ACC112 (cell line): ENCODE data around the gene TMEM79.

ENCODE experiments used
- H2AFZ ChIP-seq: fragments of 200-600 bp; sonication (generic); one replicate; pipeline ENCODE4 v1.6.0; 2017; ENCODE audit warnings: antibody characterized with exemption, low read length; ENCODE audit not compliant: unreplicated experiment
- H3K27ac ChIP-seq: fragments of 200-600 bp; sonication (generic); 2 replicates; pipeline ENCODE4 v1.5.1; 2014; ENCODE audit warnings: low read depth, mild to moderate bottlenecking, antibody characterized with exemption, low read length, moderate library complexity
- H3K27me3 ChIP-seq: fragments of 200-600 bp; sonication (generic); 2 replicates; pipeline ENCODE4 v1.6.1; 2014; ENCODE audit warnings: mild to moderate bottlenecking, antibody characterized with exemption, low read length, moderate library complexity, mixed read lengths; ENCODE audit not compliant: insufficient read depth
- H3K36me3 ChIP-seq: fragments of 200-600 bp; sonication (generic); 2 replicates; pipeline ENCODE4 v1.6.1; 2016; ENCODE audit warnings: mild to moderate bottlenecking, antibody characterized with exemption, low read length, moderate library complexity, mixed read lengths; ENCODE audit not compliant: insufficient read depth
- H3K4me1 ChIP-seq: fragments of 200-600 bp; sonication (generic); one replicate; pipeline ENCODE4 v1.6.1; 2016; ENCODE audit warnings: low read length, mixed read lengths; ENCODE audit not compliant: insufficient read depth, unreplicated experiment, control insufficient read depth
- H3K4me3 ChIP-seq: fragments of 200-600 bp; sonication (generic); 2 replicates; pipeline ENCODE4 v1.5.1; 2014; ENCODE audit warnings: mild to moderate bottlenecking, low read depth, low read length
- H3K79me2 ChIP-seq: fragments of 200-600 bp; sonication (generic); one replicate; pipeline ENCODE4 v1.6.0; 2016; ENCODE audit warnings: low read length; ENCODE audit not compliant: control insufficient read depth, unreplicated experiment, insufficient read depth

The TMEM79 gene, protein sequence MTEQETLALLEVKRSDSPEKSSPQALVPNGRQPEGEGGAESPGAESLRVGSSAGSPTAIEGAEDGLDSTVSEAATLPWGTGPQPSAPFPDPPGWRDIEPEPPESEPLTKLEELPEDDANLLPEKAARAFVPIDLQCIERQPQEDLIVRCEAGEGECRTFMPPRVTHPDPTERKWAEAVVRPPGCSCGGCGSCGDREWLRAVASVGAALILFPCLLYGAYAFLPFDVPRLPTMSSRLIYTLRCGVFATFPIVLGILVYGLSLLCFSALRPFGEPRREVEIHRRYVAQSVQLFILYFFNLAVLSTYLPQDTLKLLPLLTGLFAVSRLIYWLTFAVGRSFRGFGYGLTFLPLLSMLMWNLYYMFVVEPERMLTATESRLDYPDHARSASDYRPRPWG

DNA sequence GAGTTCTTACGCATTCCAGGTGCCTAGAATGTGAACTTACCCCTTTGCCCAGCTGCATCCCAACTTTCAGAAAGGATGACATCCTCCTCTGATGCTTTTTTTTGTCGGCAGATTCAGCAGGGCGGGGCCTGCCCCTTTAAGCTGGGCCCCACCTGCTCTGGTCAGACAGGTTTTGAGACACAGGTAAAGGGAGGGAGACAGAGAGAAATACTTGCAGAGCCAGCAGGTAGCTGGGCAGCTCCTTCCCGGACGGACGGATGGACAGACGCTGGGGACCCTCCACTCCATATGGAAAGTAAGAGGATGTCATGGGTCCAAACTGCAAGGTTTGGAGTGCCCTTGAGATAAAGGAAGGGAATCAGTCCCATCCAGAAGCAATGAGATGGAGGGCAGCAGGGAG is at the start of gene TMEM79:
TSS of gene TMEM79 (plus strand) at position 214 of the 400 bp plus-strand sequence. CDS start 902 bp downstream, outside the sequence.
- peak within 1 kb of the TSS; percentile 70 for H2AFZ ChIP-seq

DNA sequence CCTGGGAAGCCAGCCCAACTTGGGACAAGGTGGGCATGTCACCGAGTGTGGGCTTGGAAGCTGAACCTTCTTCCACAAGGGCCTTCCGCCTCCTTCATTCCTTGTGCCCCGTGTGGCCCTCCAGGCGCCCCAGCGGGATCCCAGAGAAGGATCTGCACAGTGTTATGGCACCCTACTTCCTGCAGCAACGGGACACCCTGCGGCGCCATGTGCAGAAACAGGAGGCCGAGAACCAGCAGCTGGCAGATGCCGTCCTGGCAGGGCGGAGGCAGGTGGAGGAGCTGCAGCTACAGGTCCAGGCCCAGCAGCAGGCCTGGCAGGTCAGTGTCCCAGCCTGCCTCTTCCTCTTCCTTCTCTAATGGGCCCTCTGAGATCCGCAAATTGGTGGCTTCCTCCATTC is 48.0 kb upstream of the TMEM79 start:
- Histone ChIP-seq H2AFZ (no peak overlapping the region), H3K4me3 (no peak overlapping the region), H3K79me2 (no peaks in the 10 kb centered on the region), H3K27ac (no peak overlapping the region), H3K27me3 (no peaks in the 10 kb centered on the region), H3K36me3 (no peaks in the 10 kb centered on the region), H3K4me1 (peaks cover 23% of the 10 kb centered on the region)

More for the DNA sequence above, at the start of gene TMEM79:
- Histone ChIP-seq H3K79me2 (peaks cover 43% of the 10 kb centered on the region), H3K4me3 (peak within 1 kb of the TSS; percentile 89), H3K27me3 (no peaks in the 10 kb centered on the region), H3K4me1 (peaks cover 29% of the 10 kb centered on the region), H3K36me3 (peaks cover 6% of the 10 kb centered on the region), H3K27ac (peak within 1 kb of the TSS; percentile 76; the same call in 1 of the 2 replicates)

DNA sequence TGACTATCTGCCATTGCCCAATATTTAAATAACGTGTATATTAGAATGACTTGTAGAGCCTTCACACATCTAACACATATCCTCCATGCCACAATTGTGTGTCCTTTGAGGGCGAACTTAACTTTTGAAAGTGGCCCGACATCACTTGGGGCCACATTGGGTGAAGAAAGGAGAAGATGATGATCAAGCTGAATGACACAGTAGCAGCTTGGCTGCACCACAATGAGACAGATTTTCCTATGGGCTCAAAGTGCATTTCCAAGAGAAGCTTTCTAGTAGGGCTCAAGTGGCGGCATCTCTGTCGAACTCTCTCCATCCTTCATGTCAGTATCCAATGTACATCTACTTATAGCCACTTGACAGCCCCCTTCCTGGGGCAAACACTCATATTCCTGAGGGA is 45.9 kb upstream of the TMEM79 start:
- H3K36me3 ChIP-seq, result no peaks in the 10 kb centered on the region
- no peaks in the 10 kb centered on the region for H3K79me2 ChIP-seq
- no peak overlapping the region for H3K27ac ChIP-seq

DNA sequence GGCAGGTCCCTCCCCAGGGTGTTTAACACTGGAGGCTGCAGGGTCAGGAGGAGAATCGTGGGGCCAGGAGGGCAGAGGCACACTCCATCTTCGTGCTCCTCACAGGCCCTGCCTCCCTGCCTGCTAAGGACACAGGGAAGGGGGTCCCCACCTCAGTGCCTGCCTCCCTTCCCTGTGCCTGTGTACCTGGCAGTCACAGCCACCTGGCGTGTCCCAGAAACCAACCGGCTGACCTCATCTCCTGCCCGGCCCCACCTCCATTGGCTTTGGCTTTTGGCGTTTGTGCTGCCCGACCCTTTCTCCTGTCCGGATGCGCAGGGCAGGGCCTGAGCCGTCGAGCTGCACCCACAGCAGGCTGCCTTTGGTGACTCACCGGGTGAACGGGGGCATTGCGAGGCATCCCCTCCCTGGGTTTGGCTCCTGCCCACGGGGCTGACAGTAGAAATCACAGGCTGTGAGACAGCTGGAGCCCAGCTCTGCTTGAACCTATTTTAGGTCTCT is 42.8 kb upstream of the TMEM79 start:
- peaks cover 24% of the 10 kb centered on the region for H3K4me1 ChIP-seq
- peaks cover 8% of the 10 kb centered on the region; the same call in 1 of the 2 replicates for H3K27me3 ChIP-seq
- no peak overlapping the region for H2AFZ ChIP-seq
- no peak overlapping the region for H3K27ac ChIP-seq
- no peaks in the 10 kb centered on the region for H3K36me3 ChIP-seq
- no peak overlapping the region for H3K4me3 ChIP-seq
- no peaks in the 10 kb centered on the region for H3K79me2 ChIP-seq

More for the DNA sequence above, 45.9 kb upstream of the TMEM79 start:
- H3K27me3 ChIP-seq, result no peaks in the 10 kb centered on the region
- H3K4me3 ChIP-seq, result no peak overlapping the region
- peaks cover 34% of the 10 kb centered on the region for H3K4me1 ChIP-seq
- H2AFZ ChIP-seq, result no peak overlapping the region

DNA sequence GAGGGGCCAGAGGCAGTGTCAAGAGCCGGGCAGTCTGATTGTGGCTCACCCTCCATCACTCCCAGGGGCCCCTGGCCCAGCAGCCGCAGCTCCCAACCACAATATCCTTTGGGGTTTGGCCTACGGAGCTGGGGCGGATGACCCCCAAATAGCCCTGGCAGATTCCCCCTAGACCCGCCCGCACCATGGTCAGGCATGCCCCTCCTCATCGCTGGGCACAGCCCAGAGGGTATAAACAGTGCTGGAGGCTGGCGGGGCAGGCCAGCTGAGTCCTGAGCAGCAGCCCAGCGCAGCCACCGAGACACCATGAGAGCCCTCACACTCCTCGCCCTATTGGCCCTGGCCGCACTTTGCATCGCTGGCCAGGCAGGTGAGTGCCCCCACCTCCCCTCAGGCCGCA is 42.2 kb upstream of the TMEM79 start, which contains the start of gene BGLAP:
TSS of gene BGLAP (plus strand) at position 259 of the 400 bp plus-strand sequence. CDS start at position 307, 48 bp downstream.
- peaks cover 8% of the 10 kb centered on the region; the same call in 1 of the 2 replicates for H3K27me3 ChIP-seq
- H3K27ac ChIP-seq, result no peak within 1 kb of the TSS
- peaks cover 24% of the 10 kb centered on the region for H3K4me1 ChIP-seq
- H3K79me2 ChIP-seq, result no peaks in the 10 kb centered on the region
- H2AFZ ChIP-seq, result no peak within 1 kb of the TSS
- H3K36me3 ChIP-seq, result no peaks in the 10 kb centered on the region
- no peak within 1 kb of the TSS for H3K4me3 ChIP-seq

DNA sequence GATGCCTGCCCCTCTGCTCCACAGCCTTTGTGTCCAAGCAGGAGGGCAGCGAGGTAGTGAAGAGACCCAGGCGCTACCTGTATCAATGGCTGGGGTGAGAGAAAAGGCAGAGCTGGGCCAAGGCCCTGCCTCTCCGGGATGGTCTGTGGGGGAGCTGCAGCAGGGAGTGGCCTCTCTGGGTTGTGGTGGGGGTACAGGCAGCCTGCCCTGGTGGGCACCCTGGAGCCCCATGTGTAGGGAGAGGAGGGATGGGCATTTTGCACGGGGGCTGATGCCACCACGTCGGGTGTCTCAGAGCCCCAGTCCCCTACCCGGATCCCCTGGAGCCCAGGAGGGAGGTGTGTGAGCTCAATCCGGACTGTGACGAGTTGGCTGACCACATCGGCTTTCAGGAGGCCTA is 41.4 kb upstream of the TMEM79 start:
- Histone ChIP-seq H3K27me3 (peaks cover 8% of the 10 kb centered on the region; the same call in 1 of the 2 replicates), H2AFZ (no peak overlapping the region), H3K4me3 (no peak overlapping the region), H3K36me3 (no peaks in the 10 kb centered on the region), H3K27ac (no peak overlapping the region), H3K79me2 (no peaks in the 10 kb centered on the region), H3K4me1 (peaks cover 24% of the 10 kb centered on the region)

DNA sequence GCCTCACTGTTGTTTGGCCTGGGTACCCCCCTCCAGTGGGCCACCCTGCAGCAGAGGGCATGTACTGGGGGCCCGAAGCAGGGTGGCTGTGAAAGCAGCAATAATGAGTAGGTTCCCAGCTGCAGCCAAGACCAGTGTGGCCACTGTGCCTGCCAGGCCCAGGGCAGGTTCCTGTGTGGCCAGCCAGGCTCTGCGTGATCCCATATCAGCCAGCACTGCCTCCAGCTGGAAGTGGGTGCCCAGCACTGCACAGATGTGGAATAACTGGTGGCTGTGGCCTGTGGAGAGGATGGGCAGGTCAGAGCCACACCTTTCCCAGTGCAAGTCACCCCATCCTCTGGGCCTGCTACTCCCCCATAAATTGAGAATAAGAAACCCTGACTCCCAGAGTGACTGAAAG is 40.0 kb upstream of the TMEM79 start:
- H3K27ac ChIP-seq, result no peak overlapping the region
- H3K4me1 ChIP-seq, result peaks cover 24% of the 10 kb centered on the region
- H3K27me3 ChIP-seq, result peaks cover 8% of the 10 kb centered on the region; the same call in 1 of the 2 replicates
- H2AFZ ChIP-seq, result no peak overlapping the region
- H3K4me3 ChIP-seq, result no peak overlapping the region
- H3K79me2 ChIP-seq, result no peaks in the 10 kb centered on the region
- no peaks in the 10 kb centered on the region for H3K36me3 ChIP-seq

DNA sequence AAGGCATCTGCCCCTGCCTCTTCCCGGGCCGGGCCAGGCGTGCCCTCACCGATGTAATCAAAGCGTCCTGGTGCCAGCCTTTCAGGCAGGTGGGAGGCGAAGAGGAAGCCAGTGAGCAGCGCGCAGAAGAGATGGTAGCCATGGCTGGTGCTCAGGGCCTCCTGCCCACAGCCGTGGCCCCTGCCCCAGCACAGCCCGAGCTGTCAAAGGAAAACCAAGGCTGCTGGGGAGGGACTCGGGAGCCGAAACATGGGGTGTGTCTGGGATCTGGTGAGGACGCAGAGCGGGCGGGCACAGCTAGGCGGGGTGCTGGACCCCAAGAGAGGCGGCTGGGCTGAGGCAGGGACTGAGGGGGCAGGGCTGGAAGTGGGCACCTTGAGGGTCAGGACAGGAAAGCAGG is 39.4 kb upstream of the TMEM79 start:
- Histone ChIP-seq H3K4me1 (peaks cover 23% of the 10 kb centered on the region), H3K27ac (no peak overlapping the region), H2AFZ (no peak overlapping the region), H3K4me3 (no peak overlapping the region), H3K79me2 (no peaks in the 10 kb centered on the region), H3K36me3 (no peaks in the 10 kb centered on the region), H3K27me3 (peaks cover 8% of the 10 kb centered on the region; the same call in 1 of the 2 replicates)

DNA sequence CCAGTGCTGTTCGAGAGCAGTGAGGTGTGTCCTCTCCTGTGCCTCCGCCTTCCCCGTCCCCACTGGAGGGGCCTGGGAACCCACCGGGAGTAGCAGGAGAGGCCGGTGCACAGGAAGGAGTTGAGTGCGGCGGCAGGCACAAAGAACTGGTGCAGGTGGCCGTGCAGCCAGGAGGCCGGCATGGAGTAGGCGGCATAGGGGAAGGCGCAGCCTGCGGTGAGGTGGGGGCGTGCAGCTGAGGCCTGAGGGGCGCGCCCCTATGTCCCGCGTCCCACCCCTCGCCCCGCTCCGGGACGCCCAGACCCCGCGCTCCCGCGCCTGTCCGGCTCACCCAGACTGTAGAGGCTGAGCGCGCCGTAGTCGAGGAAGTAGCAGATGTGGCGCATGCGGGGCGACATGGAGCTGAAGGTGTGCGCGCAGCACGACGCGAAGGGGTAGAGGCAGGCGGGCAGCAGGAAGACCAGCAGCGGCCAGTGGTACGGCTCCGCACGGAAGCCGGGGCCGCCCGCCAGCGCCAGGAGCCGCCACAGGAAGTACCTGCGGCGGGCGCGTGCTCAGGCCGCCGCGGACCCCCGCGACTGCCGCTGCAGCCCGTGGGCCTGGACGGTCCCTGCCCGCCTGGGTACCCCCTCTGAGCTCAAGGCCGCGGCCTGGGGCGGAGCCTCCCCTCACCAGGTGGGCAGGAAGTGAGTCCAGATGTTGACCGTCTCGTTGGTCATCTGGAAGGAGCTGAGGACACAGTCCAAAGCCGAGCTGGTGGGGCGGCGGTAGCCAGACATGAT is 38.5 kb upstream of the TMEM79 start:
- Histone ChIP-seq H2AFZ (no peak overlapping the region), H3K4me3 (no peak overlapping the region), H3K79me2 (no peaks in the 10 kb centered on the region), H3K27me3 (peaks cover 8% of the 10 kb centered on the region; the same call in 1 of the 2 replicates), H3K27ac (no peak overlapping the region), H3K4me1 (peaks cover 18% of the 10 kb centered on the region), H3K36me3 (no peaks in the 10 kb centered on the region; the same call in 1 of the 2 replicates)

DNA sequence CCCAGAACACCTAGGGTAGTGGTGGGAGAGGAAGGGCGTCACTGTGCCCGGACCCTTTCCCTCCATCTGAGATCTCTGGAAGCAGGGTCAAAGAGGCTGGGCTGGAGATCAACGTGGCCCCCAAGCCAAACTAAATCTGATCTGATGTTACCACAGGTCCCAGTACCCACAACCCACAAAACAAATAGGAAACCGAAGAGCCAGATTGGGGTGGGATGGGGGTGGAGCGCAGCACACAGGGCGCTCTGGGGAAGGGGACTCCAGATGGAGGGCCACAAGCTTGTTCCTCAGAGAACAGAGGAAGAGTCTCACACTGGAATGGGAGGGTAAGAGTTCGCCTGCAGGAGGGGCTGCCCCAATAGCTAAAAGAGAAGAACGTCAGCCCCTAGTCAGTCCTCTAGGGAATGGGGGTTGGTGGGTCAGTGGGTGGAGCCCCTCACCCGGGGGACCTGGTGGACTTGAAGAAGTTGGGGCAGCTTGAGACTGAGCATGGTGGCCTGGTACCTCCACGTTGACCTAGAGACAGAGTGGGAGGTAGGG is 37.8 kb upstream of the TMEM79 start:
- Histone ChIP-seq H3K36me3 (no peaks in the 10 kb centered on the region; the same call in 1 of the 2 replicates), H3K79me2 (no peaks in the 10 kb centered on the region), H3K27me3 (peaks cover 8% of the 10 kb centered on the region; the same call in 1 of the 2 replicates), H3K27ac (no peak overlapping the region), H3K4me3 (no peak overlapping the region), H2AFZ (no peak overlapping the region), H3K4me1 (peaks cover 11% of the 10 kb centered on the region)
